DLD1 (cell line): Measurements from ENCODE around the gene EHMT1.

Source experiments
- in situ Hi-C: cut with HindIII; loops from 2 replicates; pipeline ENCODE4 v1.10.0; 2017; ENCODE audit warnings: low sequenced_read_pairs

The EHMT1 gene

GRCh38 chr9:137618105-137619067 is at the start of gene EHMT1:
EHMT1 (plus strand) TSS chr9:137619005; CDS start chr9:137619029, 24 bp downstream.
- in situ Hi-C loops, result no loop called here

GRCh38 chr9:137569609-137570203 is 49.1 kb upstream of the EHMT1 start:
- in situ Hi-C loops, result no loop called here

- in situ Hi-C loops, result no loop called here
These were observed 48.2 kb upstream of the EHMT1 start for GRCh38 chr9:137570566-137570965.

- in situ Hi-C loops, result no loop called here
These were observed 44.6 kb upstream of the EHMT1 start for GRCh38 chr9:137574192-137574591.

- in situ Hi-C loops, result no loop called here
These were observed 43.5 kb upstream of the EHMT1 start for GRCh38 chr9:137575364-137575715.

GRCh38 chr9:137575716-137576411 is 42.9 kb upstream of the EHMT1 start:
- in situ Hi-C loops, result no loop called here

- in situ Hi-C loops, result no loop called here
These were observed 40.1 kb upstream of the EHMT1 start, which contains the start of gene DPH7 for GRCh38 chr9:137578518-137579258. DPH7 (minus strand) TSS chr9:137578925; CDS start chr9:137578777, 148 bp downstream.

GRCh38 chr9:137579259-137579604 is 39.6 kb upstream of the EHMT1 start:
- in situ Hi-C loops, result no loop called here

GRCh38 chr9:137580209-137580953 is 38.4 kb upstream of the EHMT1 start:
- in situ Hi-C loops, result no loop called here

GRCh38 chr9:137580954-137581322 is 37.9 kb upstream of the EHMT1 start:
- in situ Hi-C loops, result no loop called here

- in situ Hi-C loops, result no loop called here
These were observed 37.2 kb upstream of the EHMT1 start for GRCh38 chr9:137581361-137582285.

- in situ Hi-C loops, result no loop called here
These were observed 36.4 kb upstream of the EHMT1 start for GRCh38 chr9:137582286-137582860.

GRCh38 chr9:137583347-137583746 is 35.5 kb upstream of the EHMT1 start:
- in situ Hi-C loops, result no loop called here

GRCh38 chr9:137583957-137584356 is 34.8 kb upstream of the EHMT1 start:
- in situ Hi-C loops, result no loop called here

- in situ Hi-C loops, result no loop called here
These were observed 32.0 kb upstream of the EHMT1 start for GRCh38 chr9:137586854-137587253.

- in situ Hi-C loops, result no loop called here
These were observed 30.5 kb upstream of the EHMT1 start for GRCh38 chr9:137588311-137588710.

- in situ Hi-C loops, result no loop called here
These were observed 29.9 kb upstream of the EHMT1 start for GRCh38 chr9:137588891-137589290.

GRCh38 chr9:137589441-137590122 is 29.2 kb upstream of the EHMT1 start:
- in situ Hi-C loops, result no loop called here
